Type B pancreatic cell (in vitro differentiated cells): Measurements from ENCODE around the gene MAGEE2. TPM values are rescaled to one million over a fixed set of nuclear protein-coding genes. Genes with fewer than 3 reads are reported as not detected.
"Not testable (repeated sequence)": the region's sequence is repeated elsewhere in the genome, so short reads cannot be mapped to it uniquely, and the experiment has no call there.

Experiments
- DNase-seq: peaks from one replicate; pipeline ENCODE4 v3.0.0; 2021; ENCODE audit warnings: mixed read lengths; ENCODE audit not compliant: unreplicated experiment; ENCODE audit errors: extremely low spot score
- H3K27ac Mint-ChIP-seq: 2 replicates; pipeline ENCODE4 v1.8.0; 2021; ENCODE audit warnings: mild to moderate bottlenecking, mixed read lengths
- H3K27me3 Mint-ChIP-seq: 2 replicates; pipeline ENCODE4 v1.8.0; 2021; ENCODE audit warnings: mixed read lengths
- H3K36me3 Mint-ChIP-seq: 2 replicates; pipeline ENCODE4 v1.8.0; 2021; ENCODE audit warnings: mixed read lengths
- H3K4me1 Mint-ChIP-seq: one replicate; pipeline ENCODE4 v1.8.0; 2021; ENCODE audit warnings: mixed read lengths; ENCODE audit not compliant: unreplicated experiment
- H3K4me3 Mint-ChIP-seq: 2 replicates; pipeline ENCODE4 v1.8.0; 2021; ENCODE audit warnings: mild to moderate bottlenecking, mixed read lengths
- H3K9me3 Mint-ChIP-seq: 2 replicates; pipeline ENCODE4 v1.8.0; 2021; ENCODE audit warnings: mixed read lengths
- CTCF ChIP-seq: fragments of 200-600 bp; sonication (generic); conservative IDR thresholded peaks from 2 replicates; pipeline ENCODE4 v1.5.0; 2021; ENCODE audit warnings: antibody characterized with exemption, mild to moderate bottlenecking
- long read RNA-seq: library from polyadenylated mRNA; unstranded; transcript quantifications from one replicate; pipeline ENCODE4 v2.0.0, GENCODE V29; 2020
- total RNA-seq: library from RNA; stranded (reverse); gene quantifications from 2 replicates; pipeline ENCODE4 v1.2.1, GENCODE V29; 2021; ENCODE audit warnings: low replicate concordance

MAGEE2 gene
- total RNA-seq, result not detected in 2 replicates
- long read RNA-seq, result 0 reads

- H3K36me3 Mint-ChIP-seq, result no peaks in the 10 kb centered on the region
- H3K27ac Mint-ChIP-seq, result no peak within 1 kb of the TSS
- peaks cover 12% of the 10 kb centered on the region for H3K9me3 Mint-ChIP-seq
- no peaks in the 10 kb centered on the region for H3K27me3 Mint-ChIP-seq
- H3K4me3 Mint-ChIP-seq, result no peak within 1 kb of the TSS
- DNase-seq, result no peak
- H3K4me1 Mint-ChIP-seq, result no peaks in the 10 kb centered on the region
- no peak for TF ChIP-seq CTCF
These were observed at the start of gene MAGEE2 for GRCh38 chrX:75784680-75785491. TSS of gene MAGEE2 (minus strand) at chrX:75785254. CDS start at chrX:75785051, 203 bp downstream.

DNA sequence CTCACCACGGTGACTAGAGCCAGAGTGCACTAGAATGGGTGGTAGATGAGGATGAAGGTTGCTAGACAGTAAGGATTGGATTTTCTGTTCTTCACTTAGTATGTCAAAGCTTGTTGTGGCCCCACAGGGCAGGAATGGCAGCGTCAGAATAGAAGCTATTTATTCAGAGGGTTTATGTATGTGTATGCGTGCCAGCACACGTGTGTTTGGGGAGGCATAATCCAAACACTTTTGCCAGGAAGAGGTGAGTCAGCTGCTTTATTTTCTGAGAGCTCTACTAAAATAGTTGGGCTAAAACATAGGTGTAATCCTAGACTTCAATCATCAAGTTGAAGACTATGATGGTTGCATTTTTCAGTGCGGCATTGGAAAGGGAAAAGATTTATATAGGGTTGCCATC is 1.2 kb upstream of the MAGEE2 start:
- no peak for TF ChIP-seq CTCF
- Mint-ChIP-seq H3K4me3 (no peak overlapping the region), H3K36me3 (no peaks in the 10 kb centered on the region), H3K4me1 (no peaks in the 10 kb centered on the region), H3K9me3 (peaks cover 10% of the 10 kb centered on the region), H3K27ac (no peak overlapping the region), H3K27me3 (no peaks in the 10 kb centered on the region)
- no peak for DNase-seq

DNA sequence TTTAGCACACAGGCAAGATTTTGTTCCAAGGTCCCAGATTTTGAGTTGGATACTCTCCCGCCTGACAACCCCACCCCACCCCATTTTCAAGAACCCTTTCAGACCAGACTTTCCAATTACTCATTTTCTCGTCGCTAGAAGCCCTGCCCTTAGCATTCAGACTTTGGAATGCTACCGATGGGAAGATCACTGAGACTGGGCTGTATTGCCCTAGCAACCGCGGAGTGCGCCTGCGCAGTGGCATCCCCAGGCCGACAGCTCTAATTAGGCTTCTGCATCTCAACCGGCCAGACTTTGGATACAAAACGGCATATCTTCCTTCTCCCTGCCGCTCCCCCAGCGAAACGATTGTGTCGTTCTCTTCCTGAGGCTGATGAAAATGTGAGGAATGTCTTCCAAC is 3.4 kb downstream of the MAGEE2 start:
- no peaks in the 10 kb centered on the region for H3K36me3 Mint-ChIP-seq
- peaks cover 14% of the 10 kb centered on the region for H3K9me3 Mint-ChIP-seq
- no peak for TF ChIP-seq CTCF
- H3K27ac Mint-ChIP-seq, result no peak overlapping the region
- no peaks in the 10 kb centered on the region for H3K4me1 Mint-ChIP-seq
- no peak for DNase-seq
- H3K4me3 Mint-ChIP-seq, result no peak overlapping the region
- H3K27me3 Mint-ChIP-seq, result no peaks in the 10 kb centered on the region

GRCh38 chrX:75768063-75768462 is 17.0 kb downstream of the MAGEE2 start:
- H3K27ac Mint-ChIP-seq, H3K27me3 Mint-ChIP-seq, H3K36me3 Mint-ChIP-seq, H3K4me1 Mint-ChIP-seq, DNase-seq, H3K4me3 Mint-ChIP-seq, H3K9me3 Mint-ChIP-seq: not testable (repeated sequence)

DNA sequence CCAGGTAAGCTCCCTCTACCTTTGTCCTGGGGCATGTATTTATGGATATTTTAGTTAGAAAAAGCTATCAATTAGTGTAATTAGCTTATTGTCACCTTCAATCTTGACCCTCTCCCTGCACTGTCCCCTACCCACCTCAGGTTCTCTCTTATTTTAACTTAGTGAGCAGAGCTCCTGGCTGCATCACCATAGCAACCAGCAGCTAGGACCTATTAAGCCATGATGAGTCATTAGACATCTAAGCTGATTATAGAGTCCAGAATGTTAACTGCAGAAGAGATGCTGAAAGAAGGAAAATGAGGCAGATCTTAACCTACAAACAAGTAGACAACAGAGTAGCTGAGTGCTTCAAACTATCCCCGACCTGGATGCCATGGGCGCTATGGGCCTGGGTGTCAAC is 36.6 kb downstream of the MAGEE2 start:
- no peak for TF ChIP-seq CTCF
- Mint-ChIP-seq H3K9me3 (peaks cover 21% of the 10 kb centered on the region), H3K36me3 (peaks cover 6% of the 10 kb centered on the region), H3K4me1 (no peaks in the 10 kb centered on the region), H3K27ac (no peak overlapping the region), H3K4me3 (peak overlapping the region; percentile 63), H3K27me3 (no peaks in the 10 kb centered on the region)
- DNase-seq, result no peak

- no peak for DNase-seq
- Mint-ChIP-seq H3K36me3 (peaks cover 8% of the 10 kb centered on the region), H3K27me3 (no peaks in the 10 kb centered on the region), H3K4me3 (peak overlapping the region; percentile 88), H3K9me3 (peaks cover 26% of the 10 kb centered on the region), H3K27ac (no peak overlapping the region), H3K4me1 (no peaks in the 10 kb centered on the region)
- no peak for TF ChIP-seq CTCF
These were observed 38.0 kb downstream of the MAGEE2 start for GRCh38 chrX:75746891-75747639.
